Loucy (cell line): ENCODE measurements around the gene GRHPR.
"Not testable (repeated sequence)": the region's sequence is repeated elsewhere in the genome, so short reads cannot be mapped to it uniquely, and the experiment has no call there.

Experiments
- H2AFZ ChIP-seq: fragments of 200-600 bp; sonication (generic); 2 replicates; pipeline ENCODE4 v1.6.0; 2016; ENCODE audit warnings: antibody characterized with exemption, mild to moderate bottlenecking, low read length, moderate library complexity
- H3F3A ChIP-seq: fragments of 200-600 bp; 2 replicates; pipeline ENCODE4 v1.6.0; 2016; ENCODE audit warnings: antibody characterized with exemption, low read depth, mild to moderate bottlenecking
- H3K27me3 ChIP-seq: fragments of 200-600 bp; sonication (generic); 2 replicates; pipeline ENCODE4 v1.6.1; 2014; ENCODE audit warnings: low read length, mild to moderate bottlenecking; ENCODE audit not compliant: insufficient read depth, poor library complexity, severe bottlenecking
- H3K36me3 ChIP-seq: fragments of 200-600 bp; sonication (generic); 2 replicates; pipeline ENCODE4 v1.6.1; 2016; ENCODE audit warnings: low read length; ENCODE audit not compliant: insufficient read depth
- H3K4me1 ChIP-seq: fragments of 200-600 bp; sonication (generic); 2 replicates; pipeline ENCODE4 v1.5.1; 2014; ENCODE audit warnings: low read length, mild to moderate bottlenecking; ENCODE audit not compliant: insufficient read depth, poor library complexity, severe bottlenecking
- H3K4me2 ChIP-seq: fragments of 200-600 bp; sonication (generic); 2 replicates; pipeline ENCODE4 v1.6.0; 2014; ENCODE audit warnings: antibody characterized with exemption, low read length, low read depth, mild to moderate bottlenecking; ENCODE audit not compliant: poor library complexity, severe bottlenecking
- H3K4me3 ChIP-seq: fragments of 200-600 bp; sonication (generic); 2 replicates; pipeline ENCODE4 v1.5.1; 2014; ENCODE audit warnings: low read length, mild to moderate bottlenecking, mixed read lengths; ENCODE audit not compliant: poor library complexity, severe bottlenecking
- H3K79me2 ChIP-seq: fragments of 200-600 bp; sonication (generic); 2 replicates; pipeline ENCODE4 v1.6.1; 2014; ENCODE audit warnings: low read length; ENCODE audit not compliant: insufficient read depth
- H3K9ac ChIP-seq: fragments of 200-600 bp; sonication (generic); 2 replicates; pipeline ENCODE4 v1.6.0; 2014; ENCODE audit warnings: mild to moderate bottlenecking, low read depth, low read length, moderate library complexity; ENCODE audit not compliant: poor library complexity, severe bottlenecking
- H3K9me2 ChIP-seq: fragments of 200-600 bp; sonication (generic); replicated peaks from 2 replicates; pipeline ENCODE4 v1.6.1; 2016; ENCODE audit warnings: low read depth, low read length, mixed read lengths
- H3K9me3 ChIP-seq: fragments of 200-600 bp; sonication (generic); 2 replicates; pipeline ENCODE4 v1.6.1; 2014; ENCODE audit warnings: mild to moderate bottlenecking, antibody characterized with exemption, low read length, low read depth; ENCODE audit not compliant: insufficient read depth
- H4K20me1 ChIP-seq: fragments of 200-600 bp; sonication (generic); 2 replicates; pipeline ENCODE4 v1.6.0; 2014; ENCODE audit warnings: antibody characterized with exemption, low read length, mild to moderate bottlenecking; ENCODE audit not compliant: insufficient read depth, poor library complexity, severe bottlenecking
- EZH2phosphoT487 ChIP-seq: fragments of 200-600 bp; IDR thresholded peaks from 2 replicates; pipeline ENCODE4 v1.6.1; 2018; ENCODE audit warnings: antibody characterized with exemption, mild to moderate bottlenecking, moderate library complexity, borderline replicate concordance
- TF ChIP-seq, protein P1 (sequence below): fragments of 200-600 bp; sonication (generic); conservative IDR thresholded peaks from 2 replicates; pipeline ENCODE4 v1.5.1; 2014; ENCODE audit warnings: mild to moderate bottlenecking, antibody characterized with exemption, low read length

The GRHPR gene

DNA sequence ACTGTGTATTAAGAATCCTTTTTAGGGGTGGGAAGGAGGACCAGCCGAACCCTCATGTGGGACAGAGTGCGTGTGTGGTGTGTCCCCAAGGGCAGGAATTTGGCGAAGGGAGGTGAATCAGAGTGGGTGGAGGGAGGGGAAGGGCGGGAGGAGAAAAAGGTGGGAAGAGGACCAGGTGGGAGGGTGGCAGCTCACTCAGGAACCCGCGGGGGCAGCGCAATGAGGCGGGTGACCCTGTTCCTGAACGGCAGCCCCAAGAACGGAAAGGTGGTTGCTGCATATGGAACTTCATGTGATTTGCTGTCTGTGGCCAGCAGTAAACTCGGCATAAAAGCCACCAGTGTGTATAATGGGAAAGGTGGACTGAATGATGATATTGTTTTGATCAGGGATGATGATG is 54.4 kb downstream of the GRHPR start:
- no peaks in the 10 kb centered on the region for H3K79me2 ChIP-seq
- no peaks in the 10 kb centered on the region for H4K20me1 ChIP-seq
- no peaks in the 10 kb centered on the region for H3F3A ChIP-seq
- H3K9ac ChIP-seq = no peak overlapping the region
- H3K4me1 ChIP-seq = no peaks in the 10 kb centered on the region
- H3K9me2 ChIP-seq = no peaks in the 10 kb centered on the region
- H3K4me2 ChIP-seq = no peak overlapping the region
- no peak overlapping the region for H3K4me3 ChIP-seq
- H2AFZ ChIP-seq = no peak overlapping the region
- no peaks in the 10 kb centered on the region for H3K27me3 ChIP-seq
- TF ChIP-seq, protein P1, sequence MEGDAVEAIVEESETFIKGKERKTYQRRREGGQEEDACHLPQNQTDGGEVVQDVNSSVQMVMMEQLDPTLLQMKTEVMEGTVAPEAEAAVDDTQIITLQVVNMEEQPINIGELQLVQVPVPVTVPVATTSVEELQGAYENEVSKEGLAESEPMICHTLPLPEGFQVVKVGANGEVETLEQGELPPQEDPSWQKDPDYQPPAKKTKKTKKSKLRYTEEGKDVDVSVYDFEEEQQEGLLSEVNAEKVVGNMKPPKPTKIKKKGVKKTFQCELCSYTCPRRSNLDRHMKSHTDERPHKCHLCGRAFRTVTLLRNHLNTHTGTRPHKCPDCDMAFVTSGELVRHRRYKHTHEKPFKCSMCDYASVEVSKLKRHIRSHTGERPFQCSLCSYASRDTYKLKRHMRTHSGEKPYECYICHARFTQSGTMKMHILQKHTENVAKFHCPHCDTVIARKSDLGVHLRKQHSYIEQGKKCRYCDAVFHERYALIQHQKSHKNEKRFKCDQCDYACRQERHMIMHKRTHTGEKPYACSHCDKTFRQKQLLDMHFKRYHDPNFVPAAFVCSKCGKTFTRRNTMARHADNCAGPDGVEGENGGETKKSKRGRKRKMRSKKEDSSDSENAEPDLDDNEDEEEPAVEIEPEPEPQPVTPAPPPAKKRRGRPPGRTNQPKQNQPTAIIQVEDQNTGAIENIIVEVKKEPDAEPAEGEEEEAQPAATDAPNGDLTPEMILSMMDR = no peak
- no peak for TF ChIP-seq EZH2phosphoT487
- peaks cover 7% of the 10 kb centered on the region; the same call in 1 of the 2 replicates for H3K9me3 ChIP-seq
- H3K36me3 ChIP-seq = no peaks in the 10 kb centered on the region

DNA sequence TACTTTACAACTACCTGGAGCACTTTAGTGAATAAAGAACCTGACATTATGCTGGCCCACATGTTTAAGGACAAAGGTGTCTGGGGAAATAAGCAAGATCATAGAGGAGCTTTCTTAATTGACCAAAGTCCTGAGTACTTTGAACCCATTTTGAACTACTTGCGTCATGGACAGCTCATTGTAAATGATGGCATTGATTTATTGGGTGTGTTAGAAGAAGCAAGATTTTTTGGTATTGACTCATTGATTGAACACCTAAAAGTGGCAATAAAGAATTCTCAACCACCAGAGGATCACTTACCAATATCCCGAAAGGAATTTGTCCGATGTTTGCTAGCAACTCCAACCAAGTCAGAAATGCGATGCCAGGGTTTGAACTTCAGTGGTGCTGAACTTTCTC is 54.9 kb downstream of the GRHPR start:
- not testable (repeated sequence) for H3K4me1 ChIP-seq, H3K9me3 ChIP-seq, H3K4me3 ChIP-seq, H3K27me3 ChIP-seq, H3K9ac ChIP-seq, H3K4me2 ChIP-seq, H2AFZ ChIP-seq, H3K79me2 ChIP-seq, H3F3A ChIP-seq, H4K20me1 ChIP-seq, H3K9me2 ChIP-seq, H3K36me3 ChIP-seq

DNA sequence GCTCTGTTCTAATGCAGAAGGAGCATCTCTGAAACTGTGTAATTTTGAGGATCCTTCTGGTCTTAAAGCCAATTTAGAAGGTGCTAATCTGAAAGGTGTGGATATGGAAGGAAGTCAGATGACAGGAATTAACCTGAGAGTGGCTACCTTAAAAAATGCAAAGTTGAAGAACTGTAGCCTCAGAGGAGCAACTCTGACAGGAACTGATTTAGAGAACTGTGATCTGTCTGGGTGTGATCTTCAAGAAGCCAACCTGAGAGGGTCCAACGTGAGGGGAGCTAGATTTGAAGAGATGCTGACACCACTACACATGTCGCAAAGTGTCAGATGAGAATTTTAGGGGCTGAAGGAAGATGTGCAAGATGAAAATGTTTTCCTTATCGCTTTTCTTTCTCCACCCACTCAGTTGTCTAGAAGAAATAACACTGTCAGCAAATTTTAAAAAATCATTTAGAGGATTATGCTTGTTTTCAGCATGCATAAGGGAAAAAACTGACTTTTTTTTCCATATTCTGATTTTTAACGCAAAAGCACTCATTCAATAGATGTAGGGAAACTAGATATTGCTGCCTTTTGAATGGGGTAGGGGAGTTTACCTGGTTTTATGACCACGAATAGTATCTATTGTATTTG is 55.6 kb downstream of the GRHPR start:
- H3F3A ChIP-seq, H3K79me2 ChIP-seq, H3K4me3 ChIP-seq, H3K4me1 ChIP-seq, H3K9me3 ChIP-seq, H3K36me3 ChIP-seq, H2AFZ ChIP-seq, H3K9me2 ChIP-seq, H3K27me3 ChIP-seq, H3K4me2 ChIP-seq, H4K20me1 ChIP-seq, H3K9ac ChIP-seq: not testable (repeated sequence)

DNA sequence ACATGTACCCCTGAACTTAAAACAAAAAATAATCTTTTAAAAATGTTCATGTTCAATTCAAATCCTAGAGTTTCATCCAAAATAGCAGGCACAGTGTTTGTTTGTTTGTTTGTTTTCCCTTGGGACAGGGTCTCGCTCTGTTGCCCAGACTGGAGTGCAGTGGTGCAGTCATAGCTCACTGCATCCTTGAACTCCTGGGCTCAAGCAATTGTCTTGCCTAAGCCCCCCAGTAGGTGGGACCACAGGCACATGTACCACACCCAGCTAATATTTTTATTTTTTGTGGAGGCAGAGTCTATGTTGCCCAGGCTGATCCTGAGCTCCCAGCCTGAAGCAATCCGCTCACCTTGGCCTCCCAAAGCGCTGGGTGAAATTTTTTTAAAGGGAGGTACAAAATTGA is 58.3 kb downstream of the GRHPR start:
- no peak overlapping the region for H3K9ac ChIP-seq
- H3F3A ChIP-seq = no peaks in the 10 kb centered on the region
- H3K79me2 ChIP-seq = no peaks in the 10 kb centered on the region
- H3K27me3 ChIP-seq = no peaks in the 10 kb centered on the region
- H3K9me3 ChIP-seq = no peaks in the 10 kb centered on the region
- H3K36me3 ChIP-seq = no peaks in the 10 kb centered on the region
- TF ChIP-seq EZH2phosphoT487 = no peak
- TF ChIP-seq, protein P1 = no peak; the same call in 1 of the 2 replicates
- no peak overlapping the region for H3K4me3 ChIP-seq
- H4K20me1 ChIP-seq = no peaks in the 10 kb centered on the region
- peaks cover 8% of the 10 kb centered on the region for H3K4me1 ChIP-seq
- H3K9me2 ChIP-seq = no peaks in the 10 kb centered on the region
- no peak overlapping the region for H3K4me2 ChIP-seq
- no peak overlapping the region for H2AFZ ChIP-seq
